H54 (cell line): ENCODE results near the gene C1orf232.

ENCODE experiments used
- DNase-seq: peaks from one replicate; pipeline ENCODE4 v3.0.0; 2011; ENCODE audit warnings: low spot score, mixed read lengths; ENCODE audit not compliant: insufficient read length
- FAIRE-seq: peaks from 3 replicates; lab custom pipeline; 2011; peaks lifted over from hg19 to GRCh38; lab: Jason Lieb, UNC
- POLR2A ChIP-seq: IDR thresholded peaks from 2 replicates; pipeline ENCODE4 v1.6.1; 2011; ENCODE audit warnings: low read depth, mild to moderate bottlenecking, low read length

C1orf232 gene

DNA sequence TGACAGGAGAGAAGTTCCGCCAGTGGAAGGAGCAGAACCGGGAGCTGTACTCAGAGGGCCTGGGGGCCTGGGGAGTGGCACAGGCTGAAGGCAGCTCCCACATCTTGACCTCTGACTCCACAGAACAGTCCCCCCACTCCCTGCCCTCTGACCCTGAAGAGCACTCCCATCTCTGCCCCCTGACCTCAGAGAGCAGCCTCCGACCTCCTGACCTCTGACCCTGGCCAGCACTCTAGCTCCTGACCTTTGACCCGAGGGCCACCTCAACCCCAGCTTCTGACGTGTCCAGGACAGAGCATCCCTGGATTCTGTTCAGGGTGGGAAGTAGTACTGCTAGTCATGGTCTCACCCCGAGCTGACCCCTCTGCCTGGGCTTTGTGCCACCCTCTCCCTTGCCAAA, 20.6 kb upstream of the C1orf232 start:
- FAIRE-seq = no peak
- TF ChIP-seq POLR2A = no peak
- DNase-seq = no peak

DNA sequence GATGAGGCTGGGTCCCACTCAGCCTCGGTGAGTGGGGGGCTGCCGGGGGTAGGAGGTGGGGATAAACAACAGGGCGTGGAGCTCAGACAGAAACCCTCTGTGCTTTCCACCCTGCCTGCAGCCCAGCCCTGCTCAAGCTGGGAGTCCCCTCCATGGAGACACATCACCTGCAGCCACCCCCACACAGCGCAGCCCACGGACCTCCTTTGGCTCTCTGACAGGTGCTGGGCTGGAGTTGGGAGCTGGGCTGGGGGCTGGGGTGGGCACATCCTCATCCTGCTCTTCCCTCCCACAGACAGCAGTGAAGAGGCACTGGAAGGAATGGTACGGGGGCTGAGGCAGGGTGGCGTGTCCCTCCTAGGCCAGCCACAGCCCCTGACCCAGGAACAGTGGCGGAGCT, 19.7 kb upstream of the C1orf232 start:
- FAIRE-seq (no peak), DNase-seq (no peak)
- TF ChIP-seq POLR2A = no peak

DNA sequence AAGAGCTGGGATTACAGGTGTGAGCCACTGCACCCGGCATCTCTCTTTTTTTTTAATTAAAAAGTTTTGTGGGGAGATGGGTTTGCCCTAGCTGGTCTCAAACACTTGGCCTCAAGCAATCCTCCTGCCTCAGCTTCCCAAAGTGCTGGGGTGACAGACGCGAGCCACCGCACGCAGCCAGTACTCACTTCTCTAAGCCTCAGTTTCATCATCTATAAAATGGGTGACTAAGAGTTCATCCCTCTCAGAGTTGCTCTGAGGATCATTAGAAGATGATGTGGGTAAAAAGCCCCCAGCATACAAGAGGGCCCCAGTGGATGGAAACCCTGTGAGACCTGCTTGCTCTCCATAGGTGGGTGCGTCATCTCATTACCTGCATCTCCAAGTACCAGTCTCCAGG, 19.1 kb upstream of the C1orf232 start:
- no peak for FAIRE-seq
- no peak for TF ChIP-seq POLR2A
- DNase-seq = no peak

DNA sequence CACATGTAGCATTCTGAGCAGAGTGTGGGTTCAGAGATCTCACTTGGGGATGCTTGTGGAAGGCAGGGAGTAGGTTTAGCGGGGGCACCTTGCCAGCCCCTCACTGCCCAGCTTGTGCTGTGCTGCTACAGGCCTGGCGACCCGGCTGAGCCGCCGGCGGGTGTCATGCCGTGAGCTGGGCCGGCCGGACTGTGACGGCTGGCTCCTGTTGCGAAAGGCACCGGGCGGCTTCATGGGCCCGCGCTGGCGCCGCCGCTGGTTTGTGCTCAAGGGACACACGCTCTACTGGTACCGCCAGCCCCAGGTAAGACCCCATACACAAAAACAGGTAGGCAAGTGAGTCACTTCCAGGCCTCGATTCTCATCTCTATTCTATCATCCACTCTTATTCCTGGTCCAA, 16.1 kb upstream of the C1orf232 start:
- DNase-seq (no peak), FAIRE-seq (no peak)
- no peak for TF ChIP-seq POLR2A

DNA sequence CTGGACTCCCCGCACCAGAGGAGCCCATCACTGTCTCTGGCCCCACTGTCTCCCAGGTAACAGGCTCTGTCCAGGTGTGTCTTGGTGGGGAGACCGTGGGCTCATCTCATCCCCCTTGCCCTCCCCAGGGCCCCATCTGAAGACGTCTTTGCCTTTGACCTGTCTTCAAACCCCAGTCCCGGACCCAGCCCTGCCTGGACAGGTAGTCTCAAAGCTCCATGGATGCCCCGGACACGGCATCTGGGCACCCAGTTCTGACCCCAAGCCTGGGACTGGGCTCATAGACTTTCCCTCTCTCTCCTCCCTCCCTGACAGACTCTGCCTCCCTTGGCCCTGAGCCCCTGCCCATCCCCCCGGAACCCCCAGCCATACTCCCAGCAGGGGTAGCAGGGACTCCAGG, 15.3 kb upstream of the C1orf232 start:
- DNase-seq (no peak), FAIRE-seq (no peak)
- TF ChIP-seq POLR2A = no peak

DNA sequence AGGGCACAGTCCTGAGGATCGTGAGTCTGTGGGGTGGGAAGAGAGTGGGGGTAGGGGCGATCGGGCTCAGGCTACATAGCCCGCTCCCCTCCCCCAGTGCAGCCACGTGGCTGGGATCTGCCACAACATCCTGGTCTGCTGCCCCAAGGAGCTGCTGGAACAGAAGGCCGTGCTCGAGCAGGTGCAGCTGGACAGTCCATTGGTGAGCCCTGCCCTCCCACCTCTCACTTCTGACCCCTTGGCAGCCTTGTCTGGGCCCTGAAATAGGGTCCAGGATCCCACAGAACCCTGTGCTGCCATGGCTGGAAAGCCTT, 13.6 kb upstream of the C1orf232 start:
- TF ChIP-seq POLR2A = no peak
- DNase-seq (no peak), FAIRE-seq (no peak)

DNA sequence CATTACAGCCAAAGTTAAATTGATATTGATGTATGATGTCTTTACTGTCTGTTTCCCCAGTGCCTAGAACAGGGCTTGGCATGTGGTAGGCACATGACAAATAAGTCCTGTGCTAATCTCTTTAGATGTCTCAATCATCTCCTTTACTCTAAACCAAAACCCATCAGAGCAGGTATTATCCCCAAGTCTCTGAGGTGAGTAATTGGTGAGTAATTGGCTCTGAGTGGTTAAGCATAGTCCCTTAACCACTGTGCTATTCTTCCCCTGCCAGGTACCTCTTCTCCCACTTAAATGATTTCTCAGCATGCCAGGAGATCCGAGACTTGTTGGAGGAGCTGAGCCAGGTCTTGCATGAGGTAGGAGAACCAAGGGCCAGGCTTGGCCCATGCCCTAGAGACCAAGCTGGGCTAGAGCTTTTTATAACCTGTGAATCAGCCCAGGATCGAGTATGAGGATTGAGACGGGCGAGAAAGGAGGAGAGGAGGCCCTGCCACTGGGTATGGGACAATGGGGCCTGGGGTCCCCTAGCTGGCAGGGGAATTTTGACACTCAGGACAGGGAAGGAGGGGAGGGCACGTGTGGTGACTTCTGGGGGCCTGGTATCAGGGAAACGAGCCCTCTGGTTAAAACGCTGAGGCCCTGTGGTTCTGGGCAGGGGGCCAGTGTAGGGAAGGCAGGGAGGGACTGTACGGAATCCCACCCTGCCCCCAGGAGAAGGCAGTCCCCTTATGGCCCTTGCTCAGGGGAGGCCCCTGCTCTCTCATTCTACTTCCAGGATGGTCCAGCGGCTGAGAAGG, 13.0 kb upstream of the C1orf232 start:
- no peak for TF ChIP-seq POLR2A
- FAIRE-seq = no peak
- DNase-seq = no peak

DNA sequence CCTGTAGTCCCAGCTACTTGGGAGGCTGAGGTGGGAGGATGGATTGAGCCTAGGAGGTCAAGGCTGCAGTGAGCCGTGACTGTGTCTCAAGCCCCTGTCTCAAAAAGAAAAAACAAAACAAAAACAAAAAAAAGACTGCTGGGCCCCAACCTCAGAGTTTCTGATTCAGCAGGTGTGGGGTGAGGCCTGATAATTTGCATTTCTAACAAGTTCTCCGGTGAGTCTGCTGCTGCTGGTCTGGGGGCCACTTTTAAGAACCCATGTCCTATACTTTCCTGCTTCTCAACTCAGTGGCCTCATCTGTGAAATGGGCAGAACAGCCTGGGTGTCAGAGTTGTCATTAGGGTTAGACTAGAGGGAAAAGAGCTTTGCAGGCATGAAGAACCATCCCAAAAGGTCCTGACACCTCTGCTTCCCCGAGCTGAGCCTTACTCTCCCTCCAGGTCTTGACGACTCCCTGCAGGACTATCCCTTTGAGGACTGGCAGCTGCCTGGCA, 11.3 kb upstream of the C1orf232 start:
- no peak for TF ChIP-seq POLR2A
- FAIRE-seq (no peak), DNase-seq (no peak)

DNA sequence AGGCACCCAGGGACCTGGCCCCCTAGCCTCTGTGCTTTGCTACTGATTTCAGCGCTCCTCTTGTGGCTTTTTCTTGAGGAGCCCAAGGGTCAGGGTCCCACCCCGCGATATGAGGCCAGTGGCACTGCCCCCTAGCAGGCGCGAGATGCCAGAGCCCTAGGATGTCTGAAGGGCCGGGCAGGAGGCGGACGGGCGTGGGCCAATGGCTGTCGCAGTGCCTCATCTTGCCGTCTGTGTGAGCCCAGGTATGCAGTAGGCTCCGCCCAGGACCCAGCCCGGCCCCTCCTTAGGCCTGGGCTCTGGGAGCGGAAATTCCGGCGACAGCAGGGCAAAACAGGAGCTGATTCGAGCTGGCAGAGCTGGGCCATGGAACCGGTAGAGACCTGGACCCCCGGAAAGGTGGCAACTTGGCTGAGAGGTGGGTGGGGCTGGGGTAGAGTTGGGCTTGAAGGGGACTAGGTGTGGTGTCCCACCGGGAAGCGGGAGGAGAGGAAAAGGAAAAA, 8.5 kb upstream of the C1orf232 start, which contains the start of gene CNKSR1:
Gene CNKSR1, plus strand, starts transcription at position 310 of the 503 bp plus-strand sequence. Its CDS starts 57 bp downstream, at position 367.
- FAIRE-seq (no peak), DNase-seq (no peak)
- no peak for TF ChIP-seq POLR2A

DNA sequence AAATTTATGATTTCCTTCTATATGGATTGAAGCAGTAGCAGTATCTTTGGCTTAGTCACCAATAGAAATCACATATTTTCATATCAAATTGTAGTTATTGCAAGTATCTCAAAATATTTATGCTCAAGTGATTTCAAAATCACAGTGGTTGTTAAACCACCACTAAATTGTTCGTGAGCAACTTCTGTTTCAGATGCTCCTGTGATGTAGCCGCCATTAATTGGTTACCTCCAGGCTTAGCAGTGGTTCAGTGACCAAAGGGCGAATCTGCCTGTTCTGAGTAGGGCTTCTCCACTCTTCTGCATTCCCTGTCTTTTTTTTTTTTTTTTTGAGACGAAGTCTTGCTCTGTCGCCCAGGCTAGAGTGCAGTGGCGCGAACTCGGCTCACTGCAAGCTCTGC, 6.6 kb upstream of the C1orf232 start:
- TF ChIP-seq POLR2A = no peak
- DNase-seq (no peak), FAIRE-seq (no peak)

DNA sequence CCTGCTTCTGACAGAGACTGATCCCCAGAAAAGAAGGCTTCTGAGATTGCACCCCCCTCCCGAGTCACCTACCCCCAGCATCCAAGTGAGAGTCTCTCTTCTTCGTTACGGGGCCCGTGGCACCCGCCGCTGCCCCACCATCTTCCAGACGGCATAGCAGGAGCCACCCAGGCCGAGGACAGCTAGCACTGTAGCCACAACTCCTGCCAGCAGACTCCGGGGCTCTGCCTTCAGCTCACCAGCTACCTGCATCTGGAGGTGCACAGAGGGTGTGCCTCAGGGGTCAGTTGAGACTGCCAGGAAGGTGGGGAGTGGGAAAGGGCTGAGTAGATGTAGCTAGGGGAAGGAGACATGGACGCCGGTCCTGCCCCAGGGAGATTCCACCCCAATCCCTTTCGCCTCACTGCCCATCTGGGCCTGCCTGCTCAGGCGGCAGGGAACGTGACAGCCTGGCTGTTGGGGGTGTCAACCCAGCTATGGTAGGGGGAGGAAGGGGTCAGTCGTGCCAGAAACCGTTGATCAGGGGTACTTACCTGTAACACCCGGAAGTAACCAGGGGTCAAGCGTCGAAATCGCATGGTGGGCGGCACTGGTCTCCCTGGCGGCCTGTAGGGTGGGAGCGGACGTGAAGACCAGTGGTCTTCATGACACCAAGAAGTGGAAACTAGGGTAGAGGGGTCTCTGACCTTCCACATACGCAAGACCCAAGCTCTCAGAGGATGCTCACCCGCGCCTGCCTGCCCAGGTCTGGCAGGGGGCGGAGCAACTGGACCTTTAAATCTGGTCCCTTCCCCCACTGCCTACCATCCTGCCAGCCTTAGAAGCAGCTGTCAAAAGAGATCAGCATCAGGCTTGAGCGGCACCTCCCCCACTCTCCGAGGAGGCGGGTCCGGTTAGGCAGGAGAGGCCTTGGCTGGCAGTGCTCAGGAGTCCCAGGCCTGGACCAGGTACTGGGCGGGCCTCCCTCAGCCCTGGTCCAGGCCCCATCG, 2.6 kb upstream of the C1orf232 start, which contains the start of gene ZNF593OS:
Gene ZNF593OS, minus strand, starts transcription at position 749 of the 989 bp plus-strand sequence. Its CDS starts 171 bp downstream, at position 578.
- no peak for TF ChIP-seq POLR2A
- DNase-seq (no peak), FAIRE-seq (no peak)

DNA sequence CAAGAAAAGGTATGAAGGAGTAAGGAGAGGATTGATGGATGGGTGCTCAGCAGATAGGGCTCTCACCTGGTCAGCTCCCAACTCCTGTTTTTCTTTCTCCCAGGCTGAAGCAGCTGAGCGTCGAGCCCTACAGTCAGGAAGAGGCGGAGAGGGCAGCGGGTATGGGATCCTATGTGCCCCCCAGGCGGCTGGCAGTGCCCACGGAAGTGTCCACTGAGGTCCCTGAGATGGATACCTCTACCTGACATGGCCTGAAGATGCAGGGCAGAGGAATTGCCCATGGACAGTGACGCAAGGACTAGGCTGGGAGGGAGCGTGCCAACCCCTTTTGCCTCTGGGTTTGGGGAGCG, 1.7 kb upstream of the C1orf232 start:
- TF ChIP-seq POLR2A = no peak
- FAIRE-seq (no peak), DNase-seq (no peak)

DNA sequence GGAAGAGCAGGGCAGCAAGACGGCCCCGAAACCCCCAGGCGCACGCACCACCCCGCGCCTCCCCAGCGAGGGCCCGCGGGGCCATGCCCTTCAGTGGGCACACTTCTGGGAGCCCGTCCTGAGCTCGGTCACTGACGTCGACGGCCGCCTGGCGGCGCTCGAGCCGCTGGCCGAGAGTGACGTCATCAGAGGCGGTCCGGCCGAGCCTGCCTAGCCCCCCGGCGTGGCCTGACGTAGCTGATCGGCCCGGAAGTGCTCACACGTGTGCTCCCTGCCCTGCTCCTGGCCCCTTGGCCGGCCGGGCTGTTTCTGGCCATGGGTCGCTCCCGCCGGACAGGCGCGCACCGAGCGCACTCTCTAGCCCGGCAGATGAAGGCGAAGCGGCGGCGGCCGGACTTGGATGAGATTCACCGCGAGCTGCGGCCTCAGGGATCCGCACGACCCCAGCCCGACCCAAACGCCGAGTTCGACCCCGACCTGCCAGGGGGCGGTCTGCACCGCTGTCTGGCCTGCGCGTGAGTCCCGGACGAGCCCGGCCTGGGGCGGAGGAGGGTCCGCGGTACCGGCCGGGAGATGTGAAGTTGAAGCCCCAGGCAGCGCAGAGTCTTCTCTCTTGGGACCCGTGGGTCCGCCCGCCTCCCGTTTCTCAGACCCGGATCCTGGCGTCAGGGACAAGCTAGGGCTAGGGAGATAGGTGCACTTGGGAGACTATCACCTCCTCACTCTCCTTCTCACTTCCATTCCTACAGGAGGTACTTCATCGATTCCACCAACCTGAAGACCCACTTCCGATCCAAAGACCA, 1.1 kb upstream of the C1orf232 start, which contains the start of gene ZNF593:
Gene ZNF593, plus strand, starts transcription at position 240 of the 803 bp plus-strand sequence. Its CDS starts 76 bp downstream, at position 316.
- peak; percentile 62 for TF ChIP-seq POLR2A
- DNase-seq = peak; percentile 96
- peak; percentile 68 for FAIRE-seq
